ENCODE data around the gene TMEM80. TPM values are rescaled to one million over a fixed set of nuclear protein-coding genes. Genes with fewer than 3 reads are reported as not detected.

The TMEM80 gene
- total and polyA plus RNA-seq, 4 donors: 10.0 to 38.9 (median 22.9) TPM

- Histone ChIP-seq H3K4me1 (ENCODE audit: control insufficient read depth, insufficient read depth, low read length) (peaks cover 56% of the 10 kb centered on the region), H3K27me3 (ENCODE audit: control insufficient read depth, insufficient read depth, low read length) (peaks cover 75% of the 10 kb centered on the region)
- 53% methylated on average over 10 of the region's 18 CpGs for WGBS (ENCODE audit: insufficient coverage)
Observed at GRCh38 chr11:724778-725386, 29.3 kb downstream of the TMEM80 start.

GRCh38 chr11:725624-726202 is 30.1 kb downstream of the TMEM80 start:
- 2% methylated on average over 30 of the region's 53 CpGs for WGBS (ENCODE audit: insufficient coverage)
- Histone ChIP-seq H3K36me3 (ENCODE audit: control insufficient read depth, insufficient read depth, low read length) (no peaks in the 10 kb centered on the region), H3K9me3 (ENCODE audit: control insufficient read depth, insufficient read depth, low read length) (no peaks in the 10 kb centered on the region), H3K4me1 (ENCODE audit: control insufficient read depth, insufficient read depth, low read length) (peaks cover 58% of the 10 kb centered on the region), H3K4me3 (ENCODE audit: low read depth, low read length) (no peak overlapping the region), H3K27ac (ENCODE audit: low read depth, low read length) (no peak overlapping the region), H3K27me3 (ENCODE audit: control insufficient read depth, insufficient read depth, low read length) (peaks cover 68% of the 10 kb centered on the region)
- peak in 1 of 6 donors; percentile 39 for DNase-seq (ENCODE audit: low read depth in 4 of 6, low spot score in 6 of 6)

More at GRCh38 chr11:724778-725386, 29.3 kb downstream of the TMEM80 start:
- no peak overlapping the region for H3K27ac ChIP-seq (ENCODE audit: low read depth, low read length)
- no peak overlapping the region for H3K4me3 ChIP-seq (ENCODE audit: low read depth, low read length)
- no peak for DNase-seq (ENCODE audit: low read depth in 4 of 6, low spot score in 6 of 6)
- H3K9me3 ChIP-seq (ENCODE audit: control insufficient read depth, insufficient read depth, low read length): no peaks in the 10 kb centered on the region
- no peaks in the 10 kb centered on the region for H3K36me3 ChIP-seq (ENCODE audit: control insufficient read depth, insufficient read depth, low read length)

GRCh38 chr11:726278-727220 is 30.9 kb downstream of the TMEM80 start:
- peaks cover 60% of the 10 kb centered on the region for H3K27me3 ChIP-seq (ENCODE audit: control insufficient read depth, insufficient read depth, low read length)
- DNase-seq (ENCODE audit: low read depth in 4 of 6, low spot score in 6 of 6): peak in 1 of 6 donors; percentile 38
- WGBS (ENCODE audit: insufficient coverage): 6% methylated on average over 53 of the region's 61 CpGs
- H3K9me3 ChIP-seq (ENCODE audit: control insufficient read depth, insufficient read depth, low read length): no peaks in the 10 kb centered on the region
- no peaks in the 10 kb centered on the region for H3K36me3 ChIP-seq (ENCODE audit: control insufficient read depth, insufficient read depth, low read length)
- H3K4me3 ChIP-seq (ENCODE audit: low read depth, low read length): no peak overlapping the region
- H3K27ac ChIP-seq (ENCODE audit: low read depth, low read length): no peak overlapping the region
- H3K4me1 ChIP-seq (ENCODE audit: control insufficient read depth, insufficient read depth, low read length): peaks cover 50% of the 10 kb centered on the region

GRCh38 chr11:727281-727701 is 31.7 kb downstream of the TMEM80 start:
- H3K27me3 ChIP-seq (ENCODE audit: control insufficient read depth, insufficient read depth, low read length): peaks cover 53% of the 10 kb centered on the region
- H3K36me3 ChIP-seq (ENCODE audit: control insufficient read depth, insufficient read depth, low read length): no peaks in the 10 kb centered on the region
- H3K9me3 ChIP-seq (ENCODE audit: control insufficient read depth, insufficient read depth, low read length): no peaks in the 10 kb centered on the region
- WGBS (ENCODE audit: insufficient coverage): 87% methylated on average over 12 of the region's 12 CpGs
- no peak overlapping the region for H3K27ac ChIP-seq (ENCODE audit: low read depth, low read length)
- no peak overlapping the region for H3K4me3 ChIP-seq (ENCODE audit: low read depth, low read length)
- peaks cover 43% of the 10 kb centered on the region for H3K4me1 ChIP-seq (ENCODE audit: control insufficient read depth, insufficient read depth, low read length)
- no peak for DNase-seq (ENCODE audit: low read depth in 4 of 6, low spot score in 6 of 6)

GRCh38 chr11:727859-728748 is 32.5 kb downstream of the TMEM80 start:
- Histone ChIP-seq H3K4me1 (ENCODE audit: control insufficient read depth, insufficient read depth, low read length) (peaks cover 43% of the 10 kb centered on the region), H3K36me3 (ENCODE audit: control insufficient read depth, insufficient read depth, low read length) (no peaks in the 10 kb centered on the region), H3K27me3 (ENCODE audit: control insufficient read depth, insufficient read depth, low read length) (peaks cover 46% of the 10 kb centered on the region), H3K4me3 (ENCODE audit: low read depth, low read length) (no peak overlapping the region), H3K27ac (ENCODE audit: low read depth, low read length) (peak overlapping the region; percentile 91), H3K9me3 (ENCODE audit: control insufficient read depth, insufficient read depth, low read length) (no peaks in the 10 kb centered on the region)
- peak in 2 of 6 donors; percentile 55 to 68 for DNase-seq (ENCODE audit: low read depth in 4 of 6, low spot score in 6 of 6)
- WGBS (ENCODE audit: insufficient coverage): 38% methylated on average over 25 of the region's 31 CpGs

GRCh38 chr11:728901-729491 is 33.4 kb downstream of the TMEM80 start:
- Histone ChIP-seq H3K4me3 (ENCODE audit: low read depth, low read length) (no peak overlapping the region), H3K9me3 (ENCODE audit: control insufficient read depth, insufficient read depth, low read length) (no peaks in the 10 kb centered on the region), H3K4me1 (ENCODE audit: control insufficient read depth, insufficient read depth, low read length) (peaks cover 43% of the 10 kb centered on the region), H3K36me3 (ENCODE audit: control insufficient read depth, insufficient read depth, low read length) (no peaks in the 10 kb centered on the region), H3K27me3 (ENCODE audit: control insufficient read depth, insufficient read depth, low read length) (peaks cover 37% of the 10 kb centered on the region), H3K27ac (ENCODE audit: low read depth, low read length) (peak overlapping the region; percentile 91)
- WGBS (ENCODE audit: insufficient coverage): 75% methylated on average over 15 of the region's 15 CpGs
- no peak for DNase-seq (ENCODE audit: low read depth in 4 of 6, low spot score in 6 of 6)

- Histone ChIP-seq H3K4me3 (ENCODE audit: low read depth, low read length) (no peak overlapping the region), H3K27me3 (ENCODE audit: control insufficient read depth, insufficient read depth, low read length) (peaks cover 31% of the 10 kb centered on the region), H3K27ac (ENCODE audit: low read depth, low read length) (peak overlapping the region; percentile 91), H3K9me3 (ENCODE audit: control insufficient read depth, insufficient read depth, low read length) (no peaks in the 10 kb centered on the region), H3K36me3 (ENCODE audit: control insufficient read depth, insufficient read depth, low read length) (no peaks in the 10 kb centered on the region), H3K4me1 (ENCODE audit: control insufficient read depth, insufficient read depth, low read length) (peaks cover 43% of the 10 kb centered on the region)
- peak in 2 of 6 donors; percentile 37 to 65 for DNase-seq (ENCODE audit: low read depth in 4 of 6, low spot score in 6 of 6)
- WGBS (ENCODE audit: insufficient coverage): 42% methylated on average over 4 of the region's 17 CpGs
Observed at GRCh38 chr11:729492-730074, 34.0 kb downstream of the TMEM80 start.

- H3K27me3 ChIP-seq (ENCODE audit: control insufficient read depth, insufficient read depth, low read length): peaks cover 3% of the 10 kb centered on the region
- no peaks in the 10 kb centered on the region for H3K36me3 ChIP-seq (ENCODE audit: control insufficient read depth, insufficient read depth, low read length)
- no peaks in the 10 kb centered on the region for H3K9me3 ChIP-seq (ENCODE audit: control insufficient read depth, insufficient read depth, low read length)
- peaks cover 37% of the 10 kb centered on the region for H3K4me1 ChIP-seq (ENCODE audit: control insufficient read depth, insufficient read depth, low read length)
- no peak for DNase-seq (ENCODE audit: low read depth in 4 of 6, low spot score in 6 of 6)
- WGBS (ENCODE audit: insufficient coverage): 77% methylated on average over 20 of the region's 20 CpGs
- no peak overlapping the region for H3K4me3 ChIP-seq (ENCODE audit: low read depth, low read length)
- H3K27ac ChIP-seq (ENCODE audit: low read depth, low read length): no peak overlapping the region
Observed at GRCh38 chr11:733072-733471, 37.5 kb downstream of the TMEM80 start.
